ENCODE results near the gene SLC11A1. TPM values are rescaled to one million over a fixed set of nuclear protein-coding genes. Genes with fewer than 3 reads are reported as not detected.

SLC11A1 gene
- polyA plus RNA-seq, 1 donor (not counting 4 experiments of a cell fraction or from before 2014, with no cell fraction given), result 0.46 TPM

- no peak overlapping the region for H3K4me3 ChIP-seq (ENCODE audit: control insufficient read depth in 2 of 3, extremely low read depth in 1 of 3, insufficient read depth in 2 of 3, low read depth in 1 of 3, low read length in 3 of 3)
- DNase-seq (ENCODE audit: low read depth, low spot score) (no peak), FAIRE-seq (no peak)
- no peak overlapping the region for H2AFZ ChIP-seq (ENCODE audit: control insufficient read depth, low read length)
- no peak for TF ChIP-seq CTCF (optimal IDR thresholded peaks at IDR 0.05 in 1 of 3, IDR thresholded peaks at IDR 0.05 in 1 of 3, conservative IDR thresholded peaks at IDR 0.05 in 1 of 3; ENCODE audit: extremely low read depth in 1 of 3, insufficient read depth in 2 of 3, low read length in 3 of 3)
- peaks cover 9% of the 10 kb centered on the region for H3K4me1 ChIP-seq (ENCODE audit: control insufficient read depth, extremely low read depth, insufficient read depth, low read length)
- no peak overlapping the region for H3K4me2 ChIP-seq (ENCODE audit: control insufficient read depth, extremely low read depth, insufficient read depth, low read depth, low read length)
- H3K27me3 ChIP-seq (ENCODE audit: control insufficient read depth, extremely low read depth, insufficient read depth, low read length), result no peaks in the 10 kb centered on the region
- H3K79me2 ChIP-seq (ENCODE audit: control insufficient read depth, insufficient read depth, low read length), result no peaks in the 10 kb centered on the region
- H3K9me1 ChIP-seq (ENCODE audit: control insufficient read depth, extremely low read depth, insufficient read depth, low read length), result no peaks in the 10 kb centered on the region
- no peak overlapping the region for H3K27ac ChIP-seq (ENCODE audit: control insufficient read depth, insufficient read depth, low read length)
- dilution Hi-C loops (cut with MboI; ENCODE audit: extremely low pct_ligation_motif_present, low sequenced_read_pairs), result no loop called here
- no peaks in the 10 kb centered on the region for H4K20me1 ChIP-seq (ENCODE audit: control insufficient read depth, extremely low read depth, insufficient read depth, low read length)
- H3K9ac ChIP-seq (ENCODE audit: control insufficient read depth, extremely low read depth, insufficient read depth, low read length), result no peak overlapping the region
- no peaks in the 10 kb centered on the region for H3K9me3 ChIP-seq (ENCODE audit: control insufficient read depth, low read depth, low read length)
- no peaks in the 10 kb centered on the region for H3K36me3 ChIP-seq (ENCODE audit: control insufficient read depth in 2 of 2, extremely low read depth in 1 of 2, insufficient read depth in 2 of 2, low read length in 2 of 2)
These were observed 11.5 kb upstream of the SLC11A1 start for GRCh38 chr2:218370410-218371063.

- FAIRE-seq (no peak), DNase-seq (ENCODE audit: low read depth, low spot score) (no peak)
- Histone ChIP-seq H3K36me3 (ENCODE audit: control insufficient read depth in 2 of 2, extremely low read depth in 1 of 2, insufficient read depth in 2 of 2, low read length in 2 of 2) (no peaks in the 10 kb centered on the region), H3K27ac (ENCODE audit: control insufficient read depth, insufficient read depth, low read length) (no peak overlapping the region), H3K9me1 (ENCODE audit: control insufficient read depth, extremely low read depth, insufficient read depth, low read length) (no peaks in the 10 kb centered on the region), H3K4me3 (ENCODE audit: control insufficient read depth in 2 of 3, extremely low read depth in 1 of 3, insufficient read depth in 2 of 3, low read depth in 1 of 3, low read length in 3 of 3) (no peak overlapping the region), H4K20me1 (ENCODE audit: control insufficient read depth, extremely low read depth, insufficient read depth, low read length) (no peaks in the 10 kb centered on the region), H3K27me3 (ENCODE audit: control insufficient read depth, extremely low read depth, insufficient read depth, low read length) (no peaks in the 10 kb centered on the region), H3K79me2 (ENCODE audit: control insufficient read depth, insufficient read depth, low read length) (no peaks in the 10 kb centered on the region), H3K9me3 (ENCODE audit: control insufficient read depth, low read depth, low read length) (no peaks in the 10 kb centered on the region), H3K9ac (ENCODE audit: control insufficient read depth, extremely low read depth, insufficient read depth, low read length) (no peak overlapping the region), H3K4me1 (ENCODE audit: control insufficient read depth, extremely low read depth, insufficient read depth, low read length) (peaks cover 9% of the 10 kb centered on the region), H2AFZ (ENCODE audit: control insufficient read depth, low read length) (no peak overlapping the region), H3K4me2 (ENCODE audit: control insufficient read depth, extremely low read depth, insufficient read depth, low read depth, low read length) (no peak overlapping the region)
- TF ChIP-seq CTCF (optimal IDR thresholded peaks at IDR 0.05 in 1 of 3, IDR thresholded peaks at IDR 0.05 in 1 of 3, conservative IDR thresholded peaks at IDR 0.05 in 1 of 3; ENCODE audit: extremely low read depth in 1 of 3, insufficient read depth in 2 of 3, low read length in 3 of 3), result no peak
- no peak for TF ChIP-seq EZH2 (IDR thresholded peaks at IDR 0.05; ENCODE audit: low read length)
- dilution Hi-C loops (cut with MboI; ENCODE audit: extremely low pct_ligation_motif_present, low sequenced_read_pairs), result no loop called here
These were observed 10.1 kb upstream of the SLC11A1 start for GRCh38 chr2:218371983-218372350.

All from keratinocyte (primary cell).